HEK293T (cell line): Measurements from ENCODE around the gene ALDH18A1.

ENCODE experiments used
- BHLHE40 ChIP-seq: fragments of 450-650 bp; IDR thresholded peaks from 2 replicates; pipeline ENCODE4 v1.6.1; 2016; ENCODE audit warnings: mild to moderate bottlenecking, moderate library complexity, borderline replicate concordance
- FOXA1 ChIP-seq: fragments of 450-650 bp; IDR thresholded peaks from 2 replicates; pipeline ENCODE4 v1.6.1; 2016; ENCODE audit warnings: mild to moderate bottlenecking
- FOXM1 ChIP-seq: fragments of 450-650 bp; IDR thresholded peaks from 2 replicates; pipeline ENCODE4 v1.6.1; 2017; ENCODE audit warnings: mild to moderate bottlenecking, borderline replicate concordance
- L3MBTL2 ChIP-seq: fragments of 450-650 bp; conservative IDR thresholded peaks from 2 replicates; pipeline ENCODE4 v1.6.1; 2016; ENCODE audit warnings: mild to moderate bottlenecking
- SP1 ChIP-seq: fragments of 450-650 bp; IDR thresholded peaks from 2 replicates; pipeline ENCODE4 v1.6.1; 2017
- SUZ12 ChIP-seq: fragments of 450-650 bp; IDR thresholded peaks from 2 replicates; pipeline ENCODE4 v1.6.1; 2016; ENCODE audit warnings: mild to moderate bottlenecking

GRCh38 chr10:95650232-95650631, 6.3 kb downstream of the ALDH18A1 start:
- no peak for TF ChIP-seq BHLHE40
- TF ChIP-seq SP1, result no peak
- no peak for TF ChIP-seq FOXA1
- TF ChIP-seq L3MBTL2, result no peak
- TF ChIP-seq SUZ12, result no peak
- no peak for TF ChIP-seq FOXM1
